LNCAP (cell line): ENCODE results near the gene SPPL3.

ENCODE experiments used
- TF ChIP-seq, protein P1 (sequence below): fragments of 450-650 bp; IDR thresholded peaks from 2 replicates; pipeline ENCODE4 v1.5.1; 2017; ENCODE audit warnings: mild to moderate bottlenecking

The SPPL3 gene

DNA sequence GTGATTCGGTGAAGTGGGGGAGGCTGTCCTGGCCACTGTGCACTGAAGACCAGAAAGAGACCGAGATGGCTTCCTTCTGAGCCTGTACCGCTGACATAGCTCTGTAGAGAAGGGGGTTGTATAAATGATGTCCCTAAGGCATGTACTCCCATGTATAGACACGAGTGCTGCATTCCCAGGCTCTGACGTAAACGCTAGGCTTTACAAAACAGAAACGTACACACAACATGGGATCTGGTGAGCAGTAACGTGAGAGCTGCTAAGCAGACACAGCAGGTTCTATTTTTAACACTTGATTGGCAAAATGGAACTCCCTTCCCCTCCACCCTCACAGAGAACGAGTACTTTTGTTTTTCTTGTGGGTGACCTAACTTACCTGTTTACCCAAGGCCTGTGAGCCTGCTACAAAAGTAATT lies 142.6 kb downstream of the SPPL3 start:
- TF ChIP-seq, protein P1, sequence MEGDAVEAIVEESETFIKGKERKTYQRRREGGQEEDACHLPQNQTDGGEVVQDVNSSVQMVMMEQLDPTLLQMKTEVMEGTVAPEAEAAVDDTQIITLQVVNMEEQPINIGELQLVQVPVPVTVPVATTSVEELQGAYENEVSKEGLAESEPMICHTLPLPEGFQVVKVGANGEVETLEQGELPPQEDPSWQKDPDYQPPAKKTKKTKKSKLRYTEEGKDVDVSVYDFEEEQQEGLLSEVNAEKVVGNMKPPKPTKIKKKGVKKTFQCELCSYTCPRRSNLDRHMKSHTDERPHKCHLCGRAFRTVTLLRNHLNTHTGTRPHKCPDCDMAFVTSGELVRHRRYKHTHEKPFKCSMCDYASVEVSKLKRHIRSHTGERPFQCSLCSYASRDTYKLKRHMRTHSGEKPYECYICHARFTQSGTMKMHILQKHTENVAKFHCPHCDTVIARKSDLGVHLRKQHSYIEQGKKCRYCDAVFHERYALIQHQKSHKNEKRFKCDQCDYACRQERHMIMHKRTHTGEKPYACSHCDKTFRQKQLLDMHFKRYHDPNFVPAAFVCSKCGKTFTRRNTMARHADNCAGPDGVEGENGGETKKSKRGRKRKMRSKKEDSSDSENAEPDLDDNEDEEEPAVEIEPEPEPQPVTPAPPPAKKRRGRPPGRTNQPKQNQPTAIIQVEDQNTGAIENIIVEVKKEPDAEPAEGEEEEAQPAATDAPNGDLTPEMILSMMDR: no peak

DNA sequence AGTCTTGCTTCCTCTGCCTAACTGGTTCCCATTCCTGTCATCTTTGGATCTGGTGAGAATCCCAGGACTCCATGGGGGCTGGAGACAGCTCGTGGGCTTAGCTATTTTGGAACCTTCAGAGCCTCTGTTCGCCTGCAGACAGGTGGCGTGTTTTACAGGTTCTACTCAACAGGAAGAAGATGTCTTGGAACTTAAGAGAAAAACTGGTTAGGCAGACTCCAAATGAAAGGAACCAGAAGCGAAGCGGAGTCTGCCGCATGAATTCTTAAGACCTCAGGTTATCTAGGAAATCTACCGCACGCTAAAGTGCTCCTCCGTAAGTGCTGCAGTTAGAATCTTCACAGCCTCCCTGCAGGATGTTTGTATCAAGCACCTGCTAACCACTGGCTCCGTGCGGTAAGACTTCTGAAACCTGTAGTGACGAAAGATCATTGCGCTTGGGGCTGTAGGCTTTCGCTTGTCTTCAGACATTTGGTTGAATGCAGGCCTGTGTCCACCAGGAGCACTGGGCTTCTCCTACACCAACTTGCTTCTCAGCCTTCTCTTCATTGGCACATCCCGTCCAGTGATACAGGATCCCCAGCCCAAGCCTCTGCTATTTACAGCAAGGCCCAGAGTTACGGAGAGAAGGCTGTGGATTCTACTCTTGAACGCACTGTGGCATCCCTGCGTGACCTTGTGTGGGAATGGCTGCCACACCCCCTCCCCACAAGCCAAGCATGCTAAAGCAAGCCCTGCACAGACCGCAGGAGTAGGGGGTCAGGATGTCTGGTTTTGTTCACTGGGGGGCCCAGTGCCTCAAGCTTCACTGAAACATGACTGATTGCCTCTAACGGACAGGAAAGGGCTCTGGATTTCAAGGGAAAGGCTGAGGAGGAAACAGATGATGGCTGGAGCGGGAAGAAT lies 143.6 kb downstream of the SPPL3 start:
- TF ChIP-seq, protein P1: no peak

DNA sequence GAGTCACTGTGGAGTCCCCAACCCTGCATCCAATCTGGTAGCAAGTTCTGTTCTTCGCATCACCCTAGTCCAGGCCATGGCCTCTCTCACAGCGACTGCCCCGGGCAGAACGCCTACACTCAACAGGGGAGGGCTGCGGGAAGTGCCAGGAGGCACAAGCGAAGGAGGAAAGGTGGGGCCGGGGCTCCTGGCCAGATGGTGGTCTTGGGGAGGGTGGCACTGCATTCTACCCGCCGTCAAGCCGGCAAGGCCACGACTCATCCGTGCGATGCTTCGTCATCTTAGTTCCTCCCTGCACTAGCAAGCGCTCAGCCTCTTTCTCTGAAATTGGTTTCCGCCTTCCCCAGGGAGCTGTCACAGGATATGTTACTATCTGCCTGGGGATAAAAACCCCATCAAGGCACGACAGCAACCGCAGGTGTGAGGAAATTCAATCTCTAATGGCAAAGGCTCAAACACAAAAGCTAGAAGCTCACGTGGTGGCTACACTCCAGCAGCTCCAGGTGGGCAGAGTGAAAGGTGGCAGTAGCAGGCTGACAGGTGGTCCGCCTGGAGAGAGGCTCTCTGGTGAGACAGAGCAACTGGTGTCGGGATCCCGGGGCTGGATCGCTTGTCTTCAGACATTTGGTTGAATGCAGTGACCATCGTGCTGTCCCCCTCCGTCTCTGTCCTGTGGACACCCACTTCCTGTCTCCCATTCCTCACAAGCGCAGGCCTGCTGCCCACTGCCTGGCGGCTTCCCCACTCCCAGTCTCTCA lies 144.4 kb downstream of the SPPL3 start:
- TF ChIP-seq, protein P1: no peak

DNA sequence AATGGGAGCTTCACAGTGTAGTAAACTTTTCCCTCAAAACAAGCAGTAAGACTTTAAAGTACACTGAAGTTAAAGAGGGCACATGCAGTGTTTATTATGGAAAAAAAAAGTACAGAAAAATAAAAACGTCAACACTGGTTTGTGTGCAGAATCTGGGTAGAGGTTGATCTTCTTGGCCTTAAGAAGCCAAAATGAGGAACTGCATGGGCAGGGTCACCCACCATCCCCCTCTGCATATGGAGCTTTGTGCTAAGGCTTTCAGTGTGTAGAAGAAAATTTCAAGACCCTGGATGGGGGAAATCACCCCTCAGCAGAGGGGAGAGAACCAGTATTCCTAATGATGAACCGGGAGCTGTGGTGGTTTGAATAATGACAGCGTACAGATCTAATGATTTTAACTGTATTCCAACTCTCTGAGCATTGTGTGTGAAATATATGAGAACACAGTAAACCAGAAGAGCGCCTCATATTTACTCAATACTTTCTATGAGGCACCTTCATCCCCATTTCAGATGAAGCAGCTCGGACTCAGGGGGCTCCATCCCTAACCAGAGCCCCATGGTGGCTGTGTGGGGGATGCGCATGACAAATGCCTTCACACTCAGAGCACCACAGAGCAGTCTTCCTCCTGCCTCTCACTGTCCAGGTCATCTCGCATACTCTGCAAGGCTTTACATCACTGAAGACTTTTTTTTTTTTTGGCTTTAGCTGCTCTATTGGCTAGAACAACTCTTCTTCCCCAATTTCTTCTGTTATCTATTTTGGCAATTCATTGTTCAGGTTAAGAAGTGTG lies 145.2 kb downstream of the SPPL3 start:
- TF ChIP-seq, protein P1: no peak

DNA sequence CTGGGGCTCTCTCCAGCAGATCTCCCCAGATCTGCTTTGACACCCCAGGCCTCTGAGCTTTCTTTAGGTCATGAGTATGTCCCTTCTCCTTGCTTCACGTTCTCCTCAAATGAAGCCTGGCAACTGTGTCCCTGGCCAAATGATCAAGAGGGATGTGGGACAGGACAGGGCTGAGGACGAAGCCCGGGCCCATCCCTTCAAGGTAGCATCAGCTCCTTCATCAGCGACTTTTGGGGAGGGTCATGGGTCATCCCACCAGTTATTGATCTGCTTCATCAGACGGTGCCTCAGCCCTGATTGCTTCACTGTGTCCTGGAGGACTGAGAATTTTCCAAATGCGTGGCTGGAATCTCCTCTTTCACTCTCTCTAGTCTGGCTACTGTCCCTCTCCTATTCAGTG lies 146.2 kb downstream of the SPPL3 start:
- TF ChIP-seq, protein P1: no peak

DNA sequence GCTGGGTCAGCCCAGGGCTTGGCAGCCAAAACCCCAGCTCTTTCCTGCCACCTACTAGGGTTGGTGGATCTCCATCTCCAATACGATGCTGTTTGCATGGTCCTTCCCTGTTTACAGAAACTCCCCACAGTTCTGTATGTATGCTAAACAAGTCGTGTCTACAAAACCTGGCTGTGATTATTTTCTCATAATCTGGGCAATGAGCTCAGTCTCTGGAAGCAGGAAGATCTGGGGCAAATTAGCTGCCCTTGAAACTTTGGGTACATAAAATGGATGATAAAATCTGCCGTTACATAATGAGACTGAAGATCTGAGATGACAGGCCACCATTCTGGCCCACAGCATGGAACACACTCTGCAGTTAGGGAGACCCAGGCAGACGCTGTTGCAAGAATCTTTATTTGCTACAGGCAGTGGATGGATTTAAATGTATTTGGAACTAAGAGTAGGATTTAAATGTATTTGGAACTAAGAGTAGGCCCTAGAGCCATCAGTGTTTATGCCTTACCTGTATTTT lies 146.9 kb downstream of the SPPL3 start:
- TF ChIP-seq, protein P1: no peak

DNA sequence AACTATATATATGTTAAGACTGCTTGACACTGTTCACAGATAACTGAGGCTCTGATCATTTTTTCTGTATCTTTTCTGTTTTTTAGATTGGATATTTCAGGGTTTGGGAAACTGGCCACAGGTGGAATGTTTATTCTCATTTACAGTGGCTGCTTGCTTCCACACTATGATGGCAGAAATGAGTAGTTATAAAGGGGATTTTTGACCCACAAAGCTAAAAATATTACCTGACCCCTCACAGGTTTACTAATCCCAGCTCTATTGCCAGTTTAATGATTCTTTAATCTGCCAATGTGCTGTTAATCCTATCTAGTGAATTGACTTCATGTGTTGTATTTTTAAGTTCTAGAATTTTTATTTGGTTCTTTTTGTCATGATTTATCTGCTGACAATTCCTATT lies 148.9 kb downstream of the SPPL3 start:
- TF ChIP-seq, protein P1: no peak
